Gastrocnemius medialis (tissue), 4 donors: ENCODE results near the gene SLC1A4. TPM values are rescaled to one million over a fixed set of nuclear protein-coding genes. Genes with fewer than 3 reads are reported as not detected.

Source experiments
- ATAC-seq, 2 donors: fragments of 150-250 bp; one replicate each; pipeline ENCODE4 v1.9.1; 2016
- DNase-seq, 2 donors: peaks; one replicate each; pipeline ENCODE4 v3.0.0-alpha.2; 2019
- H3K27ac ChIP-seq, 4 donors: fragments of 200-600 bp; sonication (generic); 1 replicate in 1 of 4; 2 replicates in 3 of 4; pipeline ENCODE4 v1.5.1; 2016 to 2018; ENCODE audit warnings: mild to moderate bottlenecking in 2 of 4, moderate library complexity in 1 of 4
- H3K27me3 ChIP-seq, 3 donors: fragments of 200-600 bp; sonication (generic) in 2 of 3; 1 replicate in 1 of 3; 2 replicates in 2 of 3; pipeline versions ENCODE4 v1.5.1 to v1.6.0; 2016 to 2019; ENCODE audit warnings: mild to moderate bottlenecking in 1 of 3, moderate library complexity in 1 of 3
- H3K36me3 ChIP-seq, 2 donors: fragments of 200-600 bp; sonication (generic) in 1 of 2; one replicate each; pipeline ENCODE4 v1.5.1; 2017 to 2018
- H3K4me1 ChIP-seq, 2 donors: fragments of 200-600 bp; sonication (generic) in 1 of 2; one replicate each; pipeline ENCODE4 v1.5.1; 2016 to 2017; ENCODE audit warnings: mild to moderate bottlenecking in 2 of 2
- H3K4me3 ChIP-seq, 4 donors: fragments of 200-600 bp; sonication (generic) in 3 of 4; 1 replicate in 1 of 4; 2 replicates in 3 of 4; pipeline ENCODE4 v1.5.1; 2016 to 2019; ENCODE audit warnings: mild to moderate bottlenecking in 2 of 4
- H3K9me3 ChIP-seq, 3 donors: fragments of 200-600 bp; sonication (generic) in 2 of 3; 1 replicate in 1 of 3; 2 replicates in 2 of 3; pipeline ENCODE4 v1.5.1; 2016 to 2019
- CTCF ChIP-seq, 5 experiments: fragments of 450-650 bp in 3 of 5; fragments of 200-600 bp in 2 of 5; sonication (generic) in 2 of 5; IDR thresholded peaks in 4 of 5; conservative IDR thresholded peaks in 1 of 5; 1 replicate in 4 of 5; 2 replicates in 1 of 5; pipeline ENCODE4 v1.5.1; 2016 to 2019; ENCODE audit warnings: antibody characterized with exemption in 5 of 5, mild to moderate bottlenecking in 3 of 5, moderate library complexity in 3 of 5
- POLR2A ChIP-seq, 2 donors: fragments of 450-650 bp; IDR thresholded peaks; one replicate each; pipeline ENCODE4 v1.6.1; 2017; ENCODE audit warnings: antibody characterized with exemption in 2 of 2, mild to moderate bottlenecking in 2 of 2, moderate library complexity in 2 of 2
- in situ Hi-C, 4 donors: fragments of 200-750 bp; cut with MboI; loops; one replicate each; pipeline versions ENCODE4 v1.15.0 to v1.8.0; 2017; ENCODE audit warnings: low sequenced_read_pairs in 4 of 4
- intact Hi-C: fragments of 100-400 bp; cut with DNase I; formaldehyde crosslinking; loops from one replicate; pipeline ENCODE4 v1.15.1; 2023; ENCODE audit warnings: low total_unique reads
- total RNA-seq, 4 donors: library from RNA; depleted of rRNA; stranded (reverse); fragments of >200 nt; gene quantifications; one replicate each; pipeline versions ENCODE4 v1.1.0 to v1.2.3, GENCODE V29; 2016

The SLC1A4 gene
- total RNA-seq, 4 donors from 2014 or later: 5.4 to 54.1 (median 14.1) TPM

GRCh38 chr2:65016789-65017188 lies 27.6 kb downstream of the SLC1A4 start:
- no peaks in the 10 kb centered on the region for H3K9me3 ChIP-seq
- no peak for DNase-seq
- intact Hi-C loops: no loop called here
- no peak overlapping the region for H3K4me3 ChIP-seq
- TF ChIP-seq CTCF (IDR thresholded peaks at IDR 0.05 in 4 of 5, conservative IDR thresholded peaks at IDR 0.05 in 1 of 5) (no peak), POLR2A (IDR thresholded peaks at IDR 0.05) (no peak)
- H3K27me3 ChIP-seq: no peaks in the 10 kb centered on the region
- H3K36me3 ChIP-seq: peaks cover 0 to 58% of the 10 kb centered on the region in 2 donors
- in situ Hi-C loops: no loop called here
- peak overlapping the region in 1 of 4 donors; percentile 29 for H3K27ac ChIP-seq
- no peak for ATAC-seq
- peaks cover 0 to 3% of the 10 kb centered on the region in 2 donors for H3K4me1 ChIP-seq

- ATAC-seq: no peak
- H3K4me3 ChIP-seq: no peak overlapping the region
- peaks cover 0 to 64% of the 10 kb centered on the region in 2 donors for H3K36me3 ChIP-seq
- intact Hi-C loops: no loop called here
- H3K27me3 ChIP-seq: no peaks in the 10 kb centered on the region
- no peak for DNase-seq
- TF ChIP-seq POLR2A (IDR thresholded peaks at IDR 0.05) (no peak), CTCF (IDR thresholded peaks at IDR 0.05 in 4 of 5, conservative IDR thresholded peaks at IDR 0.05 in 1 of 5) (peak in 2 of 5 experiments; percentile 26 to 28)
- H3K4me1 ChIP-seq: peaks cover 0 to 3% of the 10 kb centered on the region in 2 donors
- in situ Hi-C loops: no loop called here
- peak overlapping the region in 1 of 4 donors; percentile 29 for H3K27ac ChIP-seq
- H3K9me3 ChIP-seq: no peaks in the 10 kb centered on the region
Measured at GRCh38 chr2:65017335-65017734, 28.1 kb downstream of the SLC1A4 start.

GRCh38 chr2:65018141-65018582 lies 29.0 kb downstream of the SLC1A4 start:
- Histone ChIP-seq H3K9me3 (no peaks in the 10 kb centered on the region), H3K4me1 (peaks cover 0 to 3% of the 10 kb centered on the region in 2 donors), H3K27me3 (no peaks in the 10 kb centered on the region), H3K27ac (peak overlapping the region in 1 of 4 donors; percentile 22), H3K4me3 (no peak overlapping the region), H3K36me3 (peaks cover 0 to 66% of the 10 kb centered on the region in 2 donors)
- intact Hi-C loops (no loop called here), in situ Hi-C loops (no loop called here)
- TF ChIP-seq POLR2A (IDR thresholded peaks at IDR 0.05) (no peak), CTCF (IDR thresholded peaks at IDR 0.05 in 4 of 5, conservative IDR thresholded peaks at IDR 0.05 in 1 of 5) (no peak)
- no peak for DNase-seq
- ATAC-seq: no peak

GRCh38 chr2:65019010-65019409 lies 29.8 kb downstream of the SLC1A4 start:
- Histone ChIP-seq H3K4me1 (peaks cover 0 to 3% of the 10 kb centered on the region in 2 donors), H3K27ac (peak overlapping the region in 1 of 4 donors; percentile 22), H3K27me3 (no peaks in the 10 kb centered on the region), H3K4me3 (no peak overlapping the region), H3K36me3 (peaks cover 0 to 64% of the 10 kb centered on the region in 2 donors), H3K9me3 (no peaks in the 10 kb centered on the region)
- intact Hi-C loops (no loop called here), in situ Hi-C loops (no loop called here)
- ATAC-seq: no peak
- TF ChIP-seq POLR2A (IDR thresholded peaks at IDR 0.05): no peak
- TF ChIP-seq CTCF (IDR thresholded peaks at IDR 0.05 in 4 of 5, conservative IDR thresholded peaks at IDR 0.05 in 1 of 5): no peak
- no peak for DNase-seq
